Mucosa of rectum (tissue), 2 donors: ENCODE data around the gene PYDC1.
A peak's percentile ranks its signal among the peaks of the same experiment; 100 is the strongest.

Experiments
- H3K27ac ChIP-seq, 2 donors: one replicate each; pipeline ENCODE4 v1.7.0; 2013; ENCODE audit warnings: inconsistent platforms in 2 of 2, low read depth in 2 of 2, low read length in 2 of 2
- H3K27me3 ChIP-seq, 2 donors: one replicate each; pipeline ENCODE4 v1.7.0; 2013; ENCODE audit warnings: low read length in 2 of 2; ENCODE audit not compliant: control insufficient read depth in 2 of 2, insufficient read depth in 2 of 2
- H3K36me3 ChIP-seq, 2 donors: one replicate each; pipeline ENCODE4 v1.7.0; 2013; ENCODE audit warnings: low read length in 2 of 2; ENCODE audit not compliant: control insufficient read depth in 2 of 2, insufficient read depth in 2 of 2
- H3K4me1 ChIP-seq, 2 donors: one replicate each; pipeline ENCODE4 v1.7.0; 2013; ENCODE audit warnings: low read length in 2 of 2, mild to moderate bottlenecking in 1 of 2; ENCODE audit not compliant: control insufficient read depth in 2 of 2, insufficient read depth in 2 of 2
- H3K4me3 ChIP-seq, 2 donors: one replicate each; pipeline ENCODE4 v1.7.0; 2013; ENCODE audit warnings: low read length in 2 of 2
- H3K9ac ChIP-seq, 2 donors: one replicate each; pipeline ENCODE4 v1.7.0; 2013; ENCODE audit warnings: low read length in 2 of 2, low read depth in 1 of 2, mild to moderate bottlenecking in 1 of 2
- H3K9me3 ChIP-seq, 2 donors: one replicate each; pipeline ENCODE4 v1.7.0; 2013; ENCODE audit warnings: low read length in 2 of 2; ENCODE audit not compliant: control insufficient read depth in 2 of 2
- donor health status: healthy.
- donor health status: Normal muscosa, but diverticular disease.

Gene PYDC1

GRCh38 chr16:31223044-31223443, 6.1 kb upstream of the PYDC1 start:
- no peaks in the 10 kb centered on the region for H3K9me3 ChIP-seq
- no peak overlapping the region for H3K9ac ChIP-seq
- no peaks in the 10 kb centered on the region for H3K36me3 ChIP-seq
- H3K4me1 ChIP-seq: no peaks in the 10 kb centered on the region
- no peak overlapping the region for H3K27ac ChIP-seq
- H3K27me3 ChIP-seq: peaks cover 1 to 2% of the 10 kb centered on the region in 2 donors
- H3K4me3 ChIP-seq: no peak overlapping the region

GRCh38 chr16:31221357-31222160, 4.6 kb upstream of the PYDC1 start:
- no peak overlapping the region for H3K9ac ChIP-seq
- H3K27me3 ChIP-seq: peaks cover 11 to 14% of the 10 kb centered on the region in 2 donors
- no peak overlapping the region for H3K27ac ChIP-seq

DNA sequence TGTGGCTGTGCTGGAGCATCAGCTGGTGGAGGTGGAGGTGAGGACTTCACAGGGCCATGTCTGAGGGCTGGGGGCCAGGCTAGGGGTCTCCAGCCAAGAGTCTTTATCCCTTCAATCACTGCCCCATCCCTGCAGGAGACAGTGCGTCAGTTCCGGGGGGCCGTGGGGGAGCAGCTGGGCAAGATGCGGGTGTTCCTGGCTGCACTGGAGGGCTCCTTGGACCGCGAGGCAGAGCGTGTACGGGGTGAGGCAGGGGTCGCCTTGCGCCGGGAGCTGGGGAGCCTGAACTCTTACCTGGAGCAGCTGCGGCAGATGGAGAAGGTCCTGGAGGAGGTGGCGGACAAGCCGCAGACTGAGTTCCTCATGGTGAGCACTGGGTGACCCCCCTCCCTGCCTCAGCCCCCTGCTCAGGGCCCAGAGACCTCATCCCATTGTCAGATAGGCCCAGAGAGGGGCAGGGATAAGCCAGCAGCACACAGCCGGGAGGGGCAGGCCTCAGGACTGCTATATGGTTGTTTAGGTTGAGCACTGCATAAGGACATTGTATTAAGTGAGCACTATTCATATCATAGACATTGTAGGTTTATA, 2.3 kb upstream of the PYDC1 start:
- Histone ChIP-seq H3K9me3 (no peaks in the 10 kb centered on the region), H3K27me3 (peaks cover 22 to 34% of the 10 kb centered on the region in 2 donors), H3K4me3 (no peak overlapping the region), H3K27ac (no peak overlapping the region), H3K4me1 (peaks cover 12 to 21% of the 10 kb centered on the region in 2 donors), H3K36me3 (no peaks in the 10 kb centered on the region), H3K9ac (no peak overlapping the region)

More at GRCh38 chr16:31221357-31222160, 4.6 kb upstream of the PYDC1 start:
- H3K4me3 ChIP-seq: no peak overlapping the region
- H3K9me3 ChIP-seq: no peaks in the 10 kb centered on the region
- H3K4me1 ChIP-seq: peaks cover under 1 to 3% of the 10 kb centered on the region in 2 donors
- no peaks in the 10 kb centered on the region for H3K36me3 ChIP-seq

DNA sequence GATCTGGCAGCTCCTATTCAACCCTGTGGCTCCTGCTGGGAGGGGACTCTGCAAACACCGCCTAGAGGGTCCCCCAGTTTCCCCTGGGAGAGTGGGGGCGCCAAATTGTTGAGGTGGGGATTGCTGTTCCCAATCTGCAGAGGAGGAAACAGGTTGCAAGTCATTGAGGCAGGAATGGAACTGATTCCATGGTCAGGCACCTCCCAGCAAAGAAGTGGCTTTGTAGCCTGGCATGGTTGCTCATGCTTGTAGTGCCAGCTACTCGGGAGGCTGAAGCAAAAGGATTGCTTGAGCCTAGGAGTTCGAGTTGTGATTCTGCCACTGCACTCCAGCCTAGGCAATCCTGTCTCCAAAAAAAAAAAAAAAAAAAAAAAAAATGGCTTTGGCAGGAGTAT, 198 bp upstream of the PYDC1 start:
- H3K4me3 ChIP-seq: no peak overlapping the region
- H3K9ac ChIP-seq: no peak overlapping the region
- H3K27ac ChIP-seq: no peak overlapping the region
- no peaks in the 10 kb centered on the region for H3K36me3 ChIP-seq
- H3K27me3 ChIP-seq: peaks cover 26 to 42% of the 10 kb centered on the region in 2 donors
- no peaks in the 10 kb centered on the region for H3K9me3 ChIP-seq
- H3K4me1 ChIP-seq: peaks cover 12 to 21% of the 10 kb centered on the region in 2 donors

DNA sequence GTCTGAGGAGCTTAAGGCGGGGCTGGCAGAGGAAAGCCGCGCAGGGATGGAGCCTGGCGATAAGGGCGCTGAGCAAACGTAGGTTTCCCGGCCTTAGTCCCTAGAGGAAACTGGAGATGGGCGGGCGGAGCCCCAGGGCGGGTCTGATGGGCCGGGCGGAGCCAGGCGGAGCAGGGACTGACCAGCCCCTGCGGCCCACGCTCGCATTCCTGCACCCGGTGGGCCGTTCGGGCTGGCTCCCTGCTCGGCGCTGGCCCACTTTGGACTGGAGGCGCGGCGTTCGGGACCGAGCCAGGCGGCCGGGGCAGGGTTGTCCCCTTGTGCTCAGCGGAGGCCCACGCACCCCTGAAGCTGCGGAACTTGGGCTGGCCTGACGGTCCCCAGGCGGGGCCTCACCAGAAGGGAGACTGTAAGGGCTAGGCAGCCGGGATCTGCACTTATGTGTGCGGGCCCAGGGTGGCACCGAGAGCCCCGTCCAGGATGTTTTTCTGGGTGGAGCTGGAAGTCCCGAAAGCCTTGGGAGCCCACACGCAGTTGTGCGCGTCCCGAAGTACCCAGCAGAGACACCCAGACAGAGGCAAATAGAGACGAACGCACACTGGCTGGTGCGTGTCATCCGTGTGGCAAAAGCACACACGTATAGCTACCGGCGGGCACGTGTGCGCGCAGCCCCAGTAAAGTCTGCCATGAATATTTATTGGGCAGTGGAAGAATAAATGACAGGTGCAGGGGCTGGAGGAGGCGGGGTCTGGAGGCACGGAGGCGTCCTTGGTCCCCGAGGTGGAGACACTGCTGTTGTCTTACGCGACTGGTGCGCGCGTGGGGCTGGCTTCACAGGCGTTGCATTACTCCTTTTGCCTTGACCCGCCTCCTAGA, 1.4 kb downstream of the PYDC1 start:
- Histone ChIP-seq H3K4me1 (peaks cover 12 to 21% of the 10 kb centered on the region in 2 donors), H3K27me3 (peaks cover 26 to 42% of the 10 kb centered on the region in 2 donors), H3K4me3 (peak overlapping the region; percentile 27 to 52), H3K9ac (peak overlapping the region in 1 of 2 donors; percentile 35), H3K9me3 (no peaks in the 10 kb centered on the region), H3K27ac (no peak overlapping the region), H3K36me3 (no peaks in the 10 kb centered on the region)

GRCh38 chr16:31214708-31215286, 2.1 kb downstream of the PYDC1 start:
- H3K36me3 ChIP-seq: no peaks in the 10 kb centered on the region
- H3K27me3 ChIP-seq: peaks cover 26 to 42% of the 10 kb centered on the region in 2 donors
- peak overlapping the region; percentile 31 to 37 for H3K4me3 ChIP-seq
- H3K9me3 ChIP-seq: no peaks in the 10 kb centered on the region
- H3K9ac ChIP-seq: no peak overlapping the region
- H3K27ac ChIP-seq: no peak overlapping the region
- H3K4me1 ChIP-seq: peaks cover 12 to 21% of the 10 kb centered on the region in 2 donors

- H3K27me3 ChIP-seq: peaks cover 26 to 42% of the 10 kb centered on the region in 2 donors
Observed at GRCh38 chr16:31213877-31214707, 2.8 kb downstream of the PYDC1 start, which contains the start of gene TRIM72. TRIM72 (plus strand) TSS chr16:31214119; CDS start chr16:31214739, 620 bp downstream.

DNA sequence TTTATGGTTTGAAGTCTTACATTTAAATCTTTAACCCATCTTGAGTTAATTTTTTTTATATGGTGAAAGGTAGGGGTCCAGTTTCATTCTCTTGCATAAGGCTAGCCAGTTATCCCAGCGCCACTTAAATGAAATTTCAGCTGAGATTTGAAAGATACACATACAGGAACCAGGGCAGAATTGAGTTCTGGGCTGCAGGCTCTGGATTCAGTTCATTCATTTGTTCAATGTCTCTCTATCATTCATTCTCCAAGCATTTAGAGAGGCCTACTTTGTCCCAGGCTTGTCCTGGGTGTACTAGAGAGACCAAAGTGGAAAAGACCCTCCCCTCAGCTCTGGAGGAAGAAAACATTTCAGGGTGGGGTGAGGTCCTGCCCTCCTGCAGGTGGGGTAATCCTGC, 3.6 kb downstream of the PYDC1 start:
- H3K27ac ChIP-seq: no peak overlapping the region
- H3K27me3 ChIP-seq: peaks cover 24 to 42% of the 10 kb centered on the region in 2 donors

More at GRCh38 chr16:31213877-31214707, 2.8 kb downstream of the PYDC1 start, which contains the start of gene TRIM72:
- Histone ChIP-seq H3K27ac (no peak within 1 kb of the TSS), H3K4me3 (peak within 1 kb of the TSS; percentile 31 to 37), H3K4me1 (peaks cover 12 to 21% of the 10 kb centered on the region in 2 donors), H3K36me3 (no peaks in the 10 kb centered on the region), H3K9me3 (no peaks in the 10 kb centered on the region), H3K9ac (no peak within 1 kb of the TSS)

GRCh38 chr16:31206776-31207175, 10.2 kb downstream of the PYDC1 start:
- Histone ChIP-seq H3K9ac (no peak overlapping the region), H3K27ac (no peak overlapping the region), H3K9me3 (no peaks in the 10 kb centered on the region), H3K36me3 (no peaks in the 10 kb centered on the region), H3K4me3 (no peak overlapping the region), H3K4me1 (peaks cover 8 to 9% of the 10 kb centered on the region in 2 donors), H3K27me3 (no peaks in the 10 kb centered on the region)

More for the DNA sequence above, 3.6 kb downstream of the PYDC1 start:
- Histone ChIP-seq H3K9me3 (no peaks in the 10 kb centered on the region), H3K4me3 (no peak overlapping the region), H3K36me3 (no peaks in the 10 kb centered on the region), H3K9ac (no peak overlapping the region), H3K4me1 (peaks cover 12 to 21% of the 10 kb centered on the region in 2 donors)
